Raji (cell line): ENCODE measurements around the gene PRSS33.

Experiments used
- POLR2A ChIP-seq: IDR thresholded peaks from 2 replicates; pipeline ENCODE4 v1.6.1; 2011; ENCODE audit warnings: low read depth, low read length, control low read depth; ENCODE audit not compliant: insufficient read depth

The PRSS33 gene

DNA sequence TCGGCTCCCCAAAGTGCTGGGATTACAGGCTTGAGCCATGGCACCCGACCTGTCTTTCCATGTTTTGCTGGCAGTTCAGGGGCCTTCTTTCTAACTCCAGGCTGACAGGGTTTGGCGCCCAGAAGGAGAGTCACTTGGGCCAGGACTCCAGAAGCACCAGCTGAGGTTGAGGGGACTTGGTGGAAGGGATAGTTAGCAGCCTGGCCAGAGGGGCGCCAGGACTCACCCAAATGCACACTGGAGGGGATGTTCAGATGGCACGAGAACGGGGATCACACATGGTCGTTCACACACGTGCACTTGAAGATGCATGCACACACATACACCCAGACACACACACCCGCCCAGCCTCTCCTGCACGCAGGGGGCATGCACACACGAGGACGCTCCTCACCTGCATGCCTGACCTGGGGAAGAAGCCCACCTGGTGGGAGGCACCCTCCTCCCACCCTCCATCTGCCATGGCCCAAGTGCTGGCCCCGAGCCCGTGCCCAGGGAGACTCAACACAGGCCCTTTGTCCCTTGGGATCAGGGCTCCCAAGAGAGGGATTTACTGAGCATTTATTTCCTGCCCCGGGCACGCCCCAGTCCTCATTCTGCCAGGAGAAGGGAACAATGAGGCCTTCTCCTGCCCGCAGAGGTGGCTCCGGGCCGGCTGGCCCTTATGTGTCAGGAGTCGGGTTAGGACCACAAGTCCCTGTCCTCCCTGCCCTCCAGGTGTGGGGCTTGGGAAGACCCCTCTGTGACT lies 27.4 kb upstream of the PRSS33 start:
- no peak for TF ChIP-seq POLR2A

- no peak for TF ChIP-seq POLR2A
These were observed 26.4 kb upstream of the PRSS33 start for GRCh38 chr16:2813771-2814221.

GRCh38 chr16:2811703-2812471 lies 24.5 kb upstream of the PRSS33 start:
- no peak for TF ChIP-seq POLR2A

GRCh38 chr16:2810651-2811050 lies 23.3 kb upstream of the PRSS33 start:
- TF ChIP-seq POLR2A, result no peak

GRCh38 chr16:2809149-2809760 lies 21.9 kb upstream of the PRSS33 start:
- no peak for TF ChIP-seq POLR2A

DNA sequence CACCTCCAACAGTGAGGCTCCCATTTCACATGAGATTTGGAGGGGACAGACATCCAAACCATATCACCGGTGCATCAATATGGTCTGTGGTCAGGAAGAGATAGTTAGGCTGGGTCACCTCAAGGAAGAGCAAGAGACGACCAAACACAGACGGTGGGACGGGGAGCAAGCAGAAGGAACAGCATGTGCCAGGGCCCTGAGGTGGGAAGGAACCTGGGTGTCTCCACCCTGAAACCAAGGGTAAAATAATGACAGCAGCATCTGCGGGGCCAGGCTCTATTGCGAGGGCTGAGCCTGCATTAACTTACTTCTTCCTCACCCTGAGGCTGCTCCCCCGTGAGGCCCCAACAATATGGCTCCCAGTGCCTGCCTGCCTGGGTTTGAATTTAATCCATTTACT lies 20.8 kb upstream of the PRSS33 start:
- TF ChIP-seq POLR2A, result no peak

DNA sequence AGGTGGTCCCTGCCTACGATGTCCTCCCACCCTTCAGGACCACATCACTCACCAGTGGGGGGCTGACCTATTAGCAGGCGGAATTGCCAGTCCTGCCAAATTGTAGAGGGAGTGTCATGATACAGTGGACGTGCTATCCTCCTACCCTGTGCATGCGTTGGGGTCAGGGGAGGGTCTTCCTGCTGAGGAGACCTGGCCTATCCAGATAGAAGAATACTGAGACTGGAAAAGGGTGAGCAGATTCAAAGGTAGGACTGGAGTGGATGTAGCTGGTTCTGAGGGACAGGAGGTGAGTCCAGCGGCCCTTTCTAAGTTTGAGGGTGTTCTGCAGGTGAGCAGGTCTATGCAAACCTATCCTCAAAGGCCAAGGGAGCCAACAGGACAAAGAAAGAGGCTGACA lies 18.9 kb upstream of the PRSS33 start:
- TF ChIP-seq POLR2A, result no peak

GRCh38 chr16:2804728-2805127 lies 17.4 kb upstream of the PRSS33 start:
- no peak for TF ChIP-seq POLR2A

GRCh38 chr16:2803545-2804195 lies 16.3 kb upstream of the PRSS33 start:
- TF ChIP-seq POLR2A, result no peak

DNA sequence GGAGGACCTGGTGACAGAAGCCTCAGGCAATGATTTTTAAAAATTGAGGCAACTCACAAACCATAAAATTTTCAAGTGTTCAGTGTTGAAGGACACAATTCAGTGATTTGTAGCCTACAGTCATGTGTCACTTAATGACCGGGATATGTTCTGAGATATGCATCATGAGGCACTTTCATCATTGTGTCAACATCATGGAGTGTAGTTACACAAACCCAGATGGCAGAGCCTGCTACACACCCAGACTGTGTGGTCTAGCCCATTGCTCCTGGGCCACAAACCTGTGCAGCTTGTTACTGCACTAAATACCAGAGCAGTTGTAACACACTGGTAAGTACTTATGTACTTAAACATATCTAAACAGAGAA lies 12.5 kb upstream of the PRSS33 start:
- TF ChIP-seq POLR2A, result no peak

DNA sequence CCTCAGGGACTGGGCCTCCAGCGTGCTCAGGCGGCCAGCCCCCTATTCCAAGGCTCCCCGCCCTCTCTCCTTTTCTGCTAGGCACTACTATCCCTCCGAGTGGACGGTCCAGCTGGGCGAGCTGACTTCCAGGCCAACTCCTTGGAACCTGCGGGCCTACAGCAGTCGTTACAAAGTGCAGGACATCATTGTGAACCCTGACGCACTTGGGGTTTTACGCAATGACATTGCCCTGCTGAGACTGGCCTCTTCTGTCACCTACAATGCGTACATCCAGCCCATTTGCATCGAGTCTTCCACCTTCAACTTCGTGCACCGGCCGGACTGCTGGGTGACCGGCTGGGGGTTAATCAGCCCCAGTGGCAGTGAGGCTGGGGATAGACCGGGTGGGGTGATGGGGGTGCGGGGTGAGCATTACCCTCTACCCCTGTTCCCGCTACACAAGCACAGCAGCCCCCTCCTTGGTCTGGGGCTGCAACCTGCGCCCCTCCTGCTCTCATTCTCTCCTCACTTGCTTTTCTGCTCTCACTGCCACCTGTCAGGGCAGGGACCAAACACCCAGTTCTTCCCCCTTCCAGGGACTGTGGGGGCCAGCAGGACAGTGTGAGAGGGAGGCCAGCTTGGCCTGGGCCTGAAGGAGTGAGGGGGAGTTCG lies 12.0 kb upstream of the PRSS33 start:
- TF ChIP-seq POLR2A, result no peak

DNA sequence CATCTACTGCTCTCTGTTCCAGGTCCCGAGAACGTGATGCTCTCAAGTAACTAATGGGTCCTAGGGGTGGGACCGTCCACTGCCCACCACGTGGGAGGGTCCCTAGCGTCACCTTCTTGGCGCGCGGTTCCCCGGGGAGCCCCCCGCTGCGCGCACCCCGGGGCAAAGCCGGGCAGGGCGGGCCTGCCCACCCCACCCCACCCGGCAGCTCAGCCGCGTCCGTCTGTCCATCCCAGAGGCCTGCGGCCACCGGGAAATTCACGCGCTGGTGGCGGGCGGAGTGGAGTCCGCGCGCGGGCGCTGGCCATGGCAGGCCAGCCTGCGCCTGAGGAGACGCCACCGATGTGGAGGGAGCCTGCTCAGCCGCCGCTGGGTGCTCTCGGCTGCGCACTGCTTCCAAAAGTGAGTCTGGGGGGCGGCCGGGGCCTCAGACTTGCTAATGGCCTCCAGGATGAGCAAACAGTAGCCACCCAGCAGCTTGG lies 11.4 kb upstream of the PRSS33 start:
- TF ChIP-seq POLR2A, result no peak

- no peak for TF ChIP-seq POLR2A
These were observed 8.2 kb upstream of the PRSS33 start for GRCh38 chr16:2795395-2796143.

- no peak for TF ChIP-seq POLR2A
These were observed 5.6 kb upstream of the PRSS33 start for GRCh38 chr16:2792940-2793339.
